Stimulated activated naive CD4-positive, alpha-beta T cell treated with Interleukin-2 at 50 U/mL for 16 hours (primary cell): ENCODE results near the gene CANT1.

Experiments used
- DNase-seq: peaks from one replicate; lab custom pipeline; 2025; lab: John Stamatoyannopoulos, UW

The CANT1 gene

GRCh38 chr17:79007504-79008381 is 1.8 kb downstream of the CANT1 start:
- no peak for DNase-seq

- no peak for DNase-seq
These were observed 2.6 kb downstream of the CANT1 start for GRCh38 chr17:79006794-79007503.

- DNase-seq: no peak
These were observed 3.5 kb downstream of the CANT1 start for GRCh38 chr17:79006046-79006445.

- no peak for DNase-seq
These were observed 4.3 kb downstream of the CANT1 start for GRCh38 chr17:79005063-79005861.

GRCh38 chr17:79003661-79004411 is 5.7 kb downstream of the CANT1 start:
- no peak for DNase-seq

- DNase-seq: no peak
These were observed 6.6 kb downstream of the CANT1 start for GRCh38 chr17:79002796-79003593.

GRCh38 chr17:79002291-79002690 is 7.3 kb downstream of the CANT1 start:
- DNase-seq: no peak

GRCh38 chr17:79001190-79002020 is 8.2 kb downstream of the CANT1 start:
- DNase-seq: no peak

- DNase-seq: no peak
These were observed 9.0 kb downstream of the CANT1 start for GRCh38 chr17:79000396-79001189.

GRCh38 chr17:78999947-79000395 is 9.6 kb downstream of the CANT1 start:
- DNase-seq: no peak

- no peak for DNase-seq
These were observed 10.4 kb downstream of the CANT1 start for GRCh38 chr17:78999056-78999768.

GRCh38 chr17:78998311-78999055 is 11.1 kb downstream of the CANT1 start:
- DNase-seq: no peak

- DNase-seq: no peak
These were observed 11.7 kb downstream of the CANT1 start for GRCh38 chr17:78997881-78998280.

- no peak for DNase-seq
These were observed 12.3 kb downstream of the CANT1 start for GRCh38 chr17:78997231-78997741.

- no peak for DNase-seq
These were observed 12.8 kb downstream of the CANT1 start for GRCh38 chr17:78996781-78997201.

GRCh38 chr17:78995761-78996451 is 13.7 kb downstream of the CANT1 start:
- DNase-seq: no peak
